ENCODE results near the gene CEP152. TPM values are rescaled to one million over a fixed set of nuclear protein-coding genes. Genes with fewer than 3 reads are reported as not detected.

The CEP152 gene
- total and polyA plus RNA-seq, 2 of the 13 experiments (the other 11 are each of a cell fraction or from before 2014, with no cell fraction given), result 1.3 to 14.7 TPM

DNA sequence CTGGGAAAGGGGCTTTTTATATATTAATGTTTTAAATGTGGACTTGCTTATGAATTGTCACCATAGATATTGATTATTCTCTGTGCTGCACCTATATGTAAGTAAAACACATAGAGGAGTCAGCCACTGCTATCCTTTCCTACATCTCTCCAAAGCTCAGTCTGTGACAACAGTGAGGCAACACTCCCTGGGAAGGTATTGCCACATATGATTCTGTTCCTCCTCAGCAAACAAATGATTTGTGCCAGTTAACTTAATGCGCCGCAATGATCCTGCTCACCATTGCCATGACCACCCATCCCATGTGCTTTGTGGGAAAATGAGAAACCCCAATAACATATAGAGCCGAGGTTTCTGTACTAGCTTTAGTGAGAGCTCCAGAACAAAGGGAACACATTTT lies 90.2 kb downstream of the CEP152 start:
- no peak overlapping the region for H3K4me2 ChIP-seq (ENCODE audit: low read depth, low read length)
- no peak overlapping the region for H3K4me3 ChIP-seq (replicated peaks in 1 of 3; ENCODE audit: insufficient read depth in 1 of 3, low read depth in 2 of 3, low read length in 3 of 3)
- intact Hi-C loops (cut with micrococcal nuclease; ENCODE audit: unreplicated experiment), result no loop called here
- H3K27me3 ChIP-seq (ENCODE audit: control insufficient read depth in 1 of 2, insufficient read depth in 2 of 2, low read length in 2 of 2), result no peaks in the 10 kb centered on the region
- no peak for ATAC-seq
- no peaks in the 10 kb centered on the region for H4K20me1 ChIP-seq (ENCODE audit: insufficient read depth, low read length)
- H3K79me2 ChIP-seq (ENCODE audit: insufficient read depth, low read length), result no peaks in the 10 kb centered on the region
- no TSS peak for BruUV-seq (replicated peaks)
- FAIRE-seq, result no peak
- in situ Hi-C loops (cut with HindIII; ENCODE audit: extremely low pct_ligation_motif_present, low pct_unique_long_range_greater_than_20kb), result no loop called here
- CTCF ChIA-PET (ENCODE audit: low intra/inter-chr PET ratio, low total read pairs), result no interaction called here
- POLR2A ChIA-PET, result no interaction called here
- no peak for DNase-seq (ENCODE audit: low spot score)
- no peak overlapping the region for H3K9ac ChIP-seq (ENCODE audit: insufficient read depth, low read depth, low read length)
- no peaks in the 10 kb centered on the region for H3K36me3 ChIP-seq (replicated peaks in 1 of 2; ENCODE audit: control insufficient read depth in 1 of 2, insufficient read depth in 2 of 2, low read length in 2 of 2)
- peaks cover 12% of the 10 kb centered on the region for H3K4me1 ChIP-seq (ENCODE audit: insufficient read depth, low read length)
- TF ChIP-seq ZIK1 (CRISPR knock-in tag; IDR thresholded peaks at IDR 0.05; ENCODE audit: borderline replicate concordance, low read depth) (no peak), CEBPB (IDR thresholded peaks at IDR 0.05; ENCODE audit: borderline replicate concordance, low read depth, low read length) (peak; percentile 68)
- 91% methylated on average over 3 of the region's 3 CpGs for WGBS (ENCODE audit: low lambda C conversion rate)
- no peak overlapping the region for H2AFZ ChIP-seq (ENCODE audit: low read length)
- H3K27ac ChIP-seq (ENCODE audit: extremely low read length, insufficient read depth, low read length), result no peak overlapping the region
- peaks cover 3% of the 10 kb centered on the region for H3K9me3 ChIP-seq (ENCODE audit: low read length)

DNA sequence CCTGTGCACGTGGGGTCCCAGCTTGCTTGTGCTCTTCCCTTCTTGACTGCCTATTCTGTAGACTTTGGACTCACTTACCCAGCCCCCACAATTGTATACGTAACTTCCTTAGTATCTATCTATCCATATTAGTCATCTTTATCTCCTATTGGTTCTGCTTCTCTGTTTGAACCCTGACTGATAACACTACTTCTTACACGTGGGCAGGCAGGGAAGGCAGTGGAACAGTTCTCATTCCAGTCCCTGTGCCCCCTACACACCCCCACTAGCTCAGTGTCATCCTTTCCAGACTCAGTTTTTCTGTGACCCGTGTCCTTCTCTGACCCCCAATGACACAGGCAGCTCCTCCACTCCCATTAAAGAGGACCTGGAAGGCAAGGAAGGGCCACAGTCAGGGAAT lies 91.2 kb downstream of the CEP152 start:
- H3K4me3 ChIP-seq (replicated peaks in 1 of 3; ENCODE audit: insufficient read depth in 1 of 3, low read depth in 2 of 3, low read length in 3 of 3), result no peak overlapping the region
- in situ Hi-C loops (cut with HindIII; ENCODE audit: extremely low pct_ligation_motif_present, low pct_unique_long_range_greater_than_20kb) (no loop called here), intact Hi-C loops (cut with micrococcal nuclease; ENCODE audit: unreplicated experiment) (no loop called here)
- peaks cover 12% of the 10 kb centered on the region for H3K4me1 ChIP-seq (ENCODE audit: insufficient read depth, low read length)
- no peak overlapping the region for H3K27ac ChIP-seq (ENCODE audit: extremely low read length, insufficient read depth, low read length)
- ATAC-seq (no peak), FAIRE-seq (no peak), DNase-seq (ENCODE audit: low spot score) (no peak)
- H2AFZ ChIP-seq (ENCODE audit: low read length), result no peak overlapping the region
- H3K4me2 ChIP-seq (ENCODE audit: low read depth, low read length), result no peak overlapping the region
- BruUV-seq (replicated peaks), result no TSS peak
- no peak overlapping the region for H3K9ac ChIP-seq (ENCODE audit: insufficient read depth, low read depth, low read length)
- WGBS (ENCODE audit: low lambda C conversion rate), result 60% methylated on average over 4 of the region's 4 CpGs
- H4K20me1 ChIP-seq (ENCODE audit: insufficient read depth, low read length), result no peaks in the 10 kb centered on the region
- H3K27me3 ChIP-seq (ENCODE audit: control insufficient read depth in 1 of 2, insufficient read depth in 2 of 2, low read length in 2 of 2), result no peaks in the 10 kb centered on the region
- H3K9me3 ChIP-seq (ENCODE audit: low read length), result peaks cover 7% of the 10 kb centered on the region
- no peaks in the 10 kb centered on the region for H3K79me2 ChIP-seq (ENCODE audit: insufficient read depth, low read length)
- CTCF ChIA-PET (ENCODE audit: low intra/inter-chr PET ratio, low total read pairs), result no interaction called here
- H3K36me3 ChIP-seq (replicated peaks in 1 of 2; ENCODE audit: control insufficient read depth in 1 of 2, insufficient read depth in 2 of 2, low read length in 2 of 2), result no peaks in the 10 kb centered on the region
- POLR2A ChIA-PET, result no interaction called here
- no peak for TF ChIP-seq ZNF430 (CRISPR knock-in tag; IDR thresholded peaks at IDR 0.05)
- TF ChIP-seq KLF15 (CRISPR knock-in tag; IDR thresholded peaks at IDR 0.05; ENCODE audit: borderline replicate concordance), result no peak
- no peak for TF ChIP-seq TEAD2 (CRISPR knock-in tag; IDR thresholded peaks at IDR 0.05)
- no peak for TF ChIP-seq ZNF589 (CRISPR knock-in tag; conservative IDR thresholded peaks at IDR 0.05)
- no peak for TF ChIP-seq ZNF205 (CRISPR knock-in tag; IDR thresholded peaks at IDR 0.05)
- TF ChIP-seq ZNF326 (CRISPR knock-in tag; IDR thresholded peaks at IDR 0.05; ENCODE audit: borderline replicate concordance), result no peak
- no peak for TF ChIP-seq ZBTB7B (CRISPR knock-in tag; IDR thresholded peaks at IDR 0.05)
- TF ChIP-seq ZNF747 (CRISPR knock-in tag; IDR thresholded peaks at IDR 0.05; ENCODE audit: borderline replicate concordance), result no peak
- no peak for TF ChIP-seq GATAD2A (CRISPR knock-in tag; IDR thresholded peaks at IDR 0.05)
- TF ChIP-seq AGO1 (IDR thresholded peaks at IDR 0.05; ENCODE audit: low read depth, low read length, poor library complexity, severe bottlenecking), result no peak
- TF ChIP-seq, protein P1, sequence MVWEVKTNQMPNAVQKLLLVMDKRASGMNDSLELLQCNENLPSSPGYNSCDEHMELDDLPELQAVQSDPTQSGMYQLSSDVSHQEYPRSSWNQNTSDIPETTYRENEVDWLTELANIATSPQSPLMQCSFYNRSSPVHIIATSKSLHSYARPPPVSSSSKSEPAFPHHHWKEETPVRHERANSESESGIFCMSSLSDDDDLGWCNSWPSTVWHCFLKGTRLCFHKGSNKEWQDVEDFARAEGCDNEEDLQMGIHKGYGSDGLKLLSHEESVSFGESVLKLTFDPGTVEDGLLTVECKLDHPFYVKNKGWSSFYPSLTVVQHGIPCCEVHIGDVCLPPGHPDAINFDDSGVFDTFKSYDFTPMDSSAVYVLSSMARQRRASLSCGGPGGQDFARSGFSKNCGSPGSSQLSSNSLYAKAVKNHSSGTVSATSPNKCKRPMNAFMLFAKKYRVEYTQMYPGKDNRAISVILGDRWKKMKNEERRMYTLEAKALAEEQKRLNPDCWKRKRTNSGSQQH (CRISPR knock-in tag; IDR thresholded peaks at IDR 0.05; ENCODE audit: low read depth), result no peak
- no peak for TF ChIP-seq TOE1 (CRISPR knock-in tag; IDR thresholded peaks at IDR 0.05)
- TF ChIP-seq, protein P2, sequence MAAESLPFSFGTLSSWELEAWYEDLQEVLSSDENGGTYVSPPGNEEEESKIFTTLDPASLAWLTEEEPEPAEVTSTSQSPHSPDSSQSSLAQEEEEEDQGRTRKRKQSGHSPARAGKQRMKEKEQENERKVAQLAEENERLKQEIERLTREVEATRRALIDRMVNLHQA (CRISPR knock-in tag; IDR thresholded peaks at IDR 0.05), result no peak
